Activated CD4-positive, alpha-beta T cell treated with anti-CD3 and anti-CD28 coated beads, Interleukin-2, amount 10 ng/mL, durations not matched to agents 7 days and 5 days (primary cell): ENCODE data around the gene SH3RF3. TPM values are rescaled to one million over a fixed set of nuclear protein-coding genes. Genes with fewer than 3 reads are reported as not detected.

ENCODE experiments used
- CTCF ChIA-PET: fragments of 350-600 bp; sonication (Branson Sonifier 250); formaldehyde crosslinking; loops from one replicate; lab custom pipeline; 2021; ENCODE audit warnings: antibody characterized with exemption; lab: Charles Lee
- POLR2A ChIA-PET: fragments of 350-600 bp; sonication (Branson Sonifier 250); formaldehyde crosslinking; loops from one replicate; lab custom pipeline; 2021; ENCODE audit warnings: antibody characterized with exemption; lab: Charles Lee
- DNase-seq: peaks from one replicate; pipeline ENCODE4 v3.0.0-alpha.2; 2020
- H3K27ac Mint-ChIP-seq: one replicate; pipeline ENCODE4 v1.8.0; 2021; ENCODE audit warnings: mild to moderate bottlenecking, moderate library complexity, mixed read lengths
- H3K27me3 Mint-ChIP-seq: one replicate; pipeline ENCODE4 v1.8.0; 2021; ENCODE audit warnings: mixed read lengths
- H3K36me3 Mint-ChIP-seq: one replicate; pipeline ENCODE4 v1.8.0; 2021; ENCODE audit warnings: low read depth, mixed read lengths
- H3K4me1 Mint-ChIP-seq: one replicate; pipeline ENCODE4 v1.8.0; 2021; ENCODE audit warnings: mixed read lengths
- H3K4me3 Mint-ChIP-seq: one replicate; pipeline ENCODE4 v1.8.0; 2021; ENCODE audit warnings: mild to moderate bottlenecking, moderate library complexity, mixed read lengths
- H3K9me3 Mint-ChIP-seq: one replicate; pipeline ENCODE4 v1.8.0; 2021; ENCODE audit warnings: mixed read lengths
- total RNA-seq, 2 experiments: library from RNA; stranded (reverse); gene quantifications; one replicate each; pipeline ENCODE4 v1.2.3, GENCODE V29; 2021

The SH3RF3 gene
- total RNA-seq, 2 experiments from 2014 or later, result 0.08 to 0.17 TPM

DNA sequence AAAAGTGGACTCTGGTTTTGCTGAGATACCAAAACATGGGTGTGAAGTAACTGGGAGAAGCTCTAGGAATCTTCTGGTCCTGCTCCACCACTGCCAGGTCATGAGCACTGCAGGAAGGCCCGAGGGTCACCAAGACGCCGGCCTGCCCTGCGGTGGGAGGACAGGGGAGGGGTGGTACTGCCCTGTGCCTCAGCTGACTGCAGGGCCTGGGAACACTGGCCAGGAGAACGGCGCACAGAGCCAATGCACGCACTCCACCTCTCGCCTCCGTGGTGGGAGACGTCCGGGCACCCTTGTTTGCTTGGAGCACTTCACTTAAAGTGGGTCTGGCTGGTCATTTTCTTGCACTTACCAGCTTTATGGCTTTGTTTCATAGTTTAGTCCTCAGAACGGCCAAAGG lies 153.4 kb downstream of the SH3RF3 start:
- H3K4me3 Mint-ChIP-seq, result no peak overlapping the region
- no peak for DNase-seq
- ChIA-PET CTCF (no interaction called here), POLR2A (no interaction called here)
- H3K27me3 Mint-ChIP-seq, result no peaks in the 10 kb centered on the region
- no peaks in the 10 kb centered on the region for H3K4me1 Mint-ChIP-seq
- no peak overlapping the region for H3K27ac Mint-ChIP-seq
- no peaks in the 10 kb centered on the region for H3K9me3 Mint-ChIP-seq
- no peaks in the 10 kb centered on the region for H3K36me3 Mint-ChIP-seq

DNA sequence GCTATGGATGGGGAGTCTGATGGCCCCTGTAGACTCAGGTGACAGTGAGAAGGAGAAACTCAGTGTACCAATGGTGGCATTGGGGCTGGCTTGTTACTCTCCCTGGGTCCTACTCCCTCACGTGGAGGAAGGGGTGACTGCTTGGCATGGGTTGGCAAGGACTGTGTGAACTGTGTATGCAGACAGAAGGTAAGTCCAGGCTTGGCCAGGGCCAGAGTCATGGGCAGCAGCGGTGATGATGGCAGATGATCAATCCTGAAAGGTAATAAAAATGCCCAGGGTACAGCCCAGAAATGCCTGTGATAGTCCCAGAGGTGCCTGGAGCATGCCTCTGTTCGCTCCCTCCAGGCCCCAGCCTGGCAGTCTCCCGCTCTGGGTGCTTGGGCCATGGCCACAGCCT lies 153.9 kb downstream of the SH3RF3 start:
- no peak for DNase-seq
- Mint-ChIP-seq H3K9me3 (no peaks in the 10 kb centered on the region), H3K27me3 (no peaks in the 10 kb centered on the region), H3K27ac (no peak overlapping the region), H3K4me1 (no peaks in the 10 kb centered on the region), H3K4me3 (no peak overlapping the region), H3K36me3 (no peaks in the 10 kb centered on the region)
- ChIA-PET POLR2A (no interaction called here), CTCF (interaction anchor here (1.3 kb wide), 1 partner anchor 16 kb away, joined by 3 read pairs; no protein-coding TSS in a partner anchor)

GRCh38 chr2:109284826-109285225 lies 155.8 kb downstream of the SH3RF3 start:
- no peaks in the 10 kb centered on the region for H3K27me3 Mint-ChIP-seq
- H3K27ac Mint-ChIP-seq, result no peak overlapping the region
- H3K9me3 Mint-ChIP-seq, result no peaks in the 10 kb centered on the region
- H3K36me3 Mint-ChIP-seq, result no peaks in the 10 kb centered on the region
- H3K4me1 Mint-ChIP-seq, result no peaks in the 10 kb centered on the region
- H3K4me3 Mint-ChIP-seq, result no peak overlapping the region
- ChIA-PET CTCF (no interaction called here), POLR2A (no interaction called here)
- no peak for DNase-seq

GRCh38 chr2:109285244-109285651 lies 156.2 kb downstream of the SH3RF3 start:
- ChIA-PET CTCF (no interaction called here), POLR2A (no interaction called here)
- Mint-ChIP-seq H3K4me3 (no peak overlapping the region), H3K27me3 (no peaks in the 10 kb centered on the region), H3K27ac (no peak overlapping the region), H3K4me1 (no peaks in the 10 kb centered on the region), H3K36me3 (no peaks in the 10 kb centered on the region), H3K9me3 (no peaks in the 10 kb centered on the region)
- no peak for DNase-seq

GRCh38 chr2:109287413-109287812 lies 158.4 kb downstream of the SH3RF3 start:
- CTCF ChIA-PET, result interaction anchor here (1.5 kb wide), 1 partner anchor 185 kb away, joined by 3 read pairs; no protein-coding TSS in a partner anchor
- Mint-ChIP-seq H3K27me3 (no peaks in the 10 kb centered on the region), H3K4me3 (no peak overlapping the region), H3K9me3 (no peaks in the 10 kb centered on the region), H3K36me3 (no peaks in the 10 kb centered on the region), H3K4me1 (no peaks in the 10 kb centered on the region), H3K27ac (no peak overlapping the region)
- no peak for DNase-seq
- POLR2A ChIA-PET, result no interaction called here

GRCh38 chr2:109287838-109288237 lies 158.8 kb downstream of the SH3RF3 start:
- Mint-ChIP-seq H3K27ac (no peak overlapping the region), H3K36me3 (no peaks in the 10 kb centered on the region), H3K4me1 (no peaks in the 10 kb centered on the region), H3K4me3 (no peak overlapping the region), H3K9me3 (no peaks in the 10 kb centered on the region), H3K27me3 (no peaks in the 10 kb centered on the region)
- POLR2A ChIA-PET, result no interaction called here
- CTCF ChIA-PET, result no interaction called here
- DNase-seq, result no peak

DNA sequence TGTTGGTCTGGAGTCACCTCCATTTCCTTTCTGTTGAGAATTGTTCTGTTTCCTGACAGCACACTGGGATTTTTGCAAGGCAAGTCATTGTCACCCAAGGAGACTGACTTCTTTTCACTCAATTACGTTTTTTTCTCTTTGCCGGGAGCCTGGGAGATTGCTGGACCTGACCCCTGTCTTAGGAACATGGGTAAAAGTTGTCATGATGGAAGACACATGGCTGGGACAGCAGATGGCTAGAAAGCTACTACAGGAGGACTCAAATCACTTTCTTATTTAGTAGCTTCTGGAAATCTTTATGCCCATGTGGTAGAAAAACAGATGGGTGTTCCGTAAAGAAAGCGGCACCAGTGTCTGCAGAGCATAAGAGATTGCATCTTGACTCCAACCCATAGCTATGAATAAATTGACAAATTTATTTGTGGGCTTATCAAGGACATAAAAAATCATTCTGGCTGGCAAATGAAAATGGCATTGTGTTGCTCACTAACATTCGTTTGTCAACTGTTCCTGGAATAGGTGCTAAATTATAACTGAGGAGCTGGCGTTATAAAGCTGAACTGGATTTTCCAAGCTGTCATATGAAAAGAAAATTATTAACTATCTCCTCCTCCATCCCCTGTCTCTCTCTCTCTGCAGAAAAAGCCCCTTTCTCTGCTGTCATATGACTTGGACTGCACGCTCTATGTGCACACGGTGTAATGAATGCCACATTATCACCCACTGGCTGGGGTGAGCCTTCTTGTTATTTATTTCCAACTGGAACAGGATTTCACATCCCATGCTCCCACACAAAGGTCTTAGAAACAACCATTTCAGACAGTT lies 159.8 kb downstream of the SH3RF3 start:
- H3K36me3 Mint-ChIP-seq, result no peaks in the 10 kb centered on the region
- no peaks in the 10 kb centered on the region for H3K9me3 Mint-ChIP-seq
- no peaks in the 10 kb centered on the region for H3K4me1 Mint-ChIP-seq
- H3K4me3 Mint-ChIP-seq, result no peak overlapping the region
- ChIA-PET CTCF (interaction anchor here (0.9 kb wide), 1 partner anchor 15 kb away, joined by 3 read pairs; no protein-coding TSS in a partner anchor), POLR2A (no interaction called here)
- H3K27me3 Mint-ChIP-seq, result no peaks in the 10 kb centered on the region
- no peak overlapping the region for H3K27ac Mint-ChIP-seq
- DNase-seq, result no peak

DNA sequence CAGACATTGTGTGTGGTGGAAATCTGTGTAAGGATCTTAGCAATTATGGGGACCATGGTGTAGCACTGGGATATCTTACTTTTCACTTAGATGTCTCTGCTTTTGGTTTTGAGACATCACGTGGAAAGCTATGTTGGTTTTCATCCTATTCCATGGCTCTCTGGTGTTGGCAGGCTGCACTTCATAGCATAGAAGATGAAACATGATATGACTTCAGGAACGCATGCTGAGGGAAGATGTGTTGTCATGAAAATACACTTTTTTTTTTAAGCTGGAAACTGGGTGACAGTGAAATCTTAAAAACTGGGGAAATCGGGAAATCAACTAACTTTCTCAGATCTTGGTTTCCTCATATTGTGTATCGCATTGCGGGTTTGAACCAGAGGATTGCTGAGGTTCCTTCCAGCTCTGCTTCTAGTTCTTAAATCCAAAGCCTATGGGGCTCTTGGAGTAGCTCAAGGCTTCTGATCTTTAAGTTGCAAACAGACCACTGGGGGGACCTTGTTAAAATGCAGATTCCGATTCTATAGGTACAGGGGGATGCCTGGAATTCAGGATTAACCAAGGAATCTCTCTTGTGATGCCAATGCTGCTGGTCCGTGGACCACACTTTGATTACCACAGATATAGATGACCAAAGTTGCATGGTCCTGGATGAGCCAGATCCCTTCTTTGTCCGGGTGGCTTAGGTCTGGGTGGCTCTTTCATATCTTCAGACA lies 160.7 kb downstream of the SH3RF3 start:
- CTCF ChIA-PET, result no interaction called here
- H3K27ac Mint-ChIP-seq, result no peak overlapping the region
- peaks cover 2% of the 10 kb centered on the region for H3K9me3 Mint-ChIP-seq
- no peak for DNase-seq
- no peaks in the 10 kb centered on the region for H3K27me3 Mint-ChIP-seq
- H3K4me3 Mint-ChIP-seq, result no peak overlapping the region
- POLR2A ChIA-PET, result no interaction called here
- no peaks in the 10 kb centered on the region for H3K36me3 Mint-ChIP-seq
- H3K4me1 Mint-ChIP-seq, result peaks cover 2% of the 10 kb centered on the region

GRCh38 chr2:109290887-109291643 lies 162.1 kb downstream of the SH3RF3 start:
- Mint-ChIP-seq H3K27ac (no peak overlapping the region), H3K27me3 (no peaks in the 10 kb centered on the region)
- CTCF ChIA-PET, result no interaction called here

DNA sequence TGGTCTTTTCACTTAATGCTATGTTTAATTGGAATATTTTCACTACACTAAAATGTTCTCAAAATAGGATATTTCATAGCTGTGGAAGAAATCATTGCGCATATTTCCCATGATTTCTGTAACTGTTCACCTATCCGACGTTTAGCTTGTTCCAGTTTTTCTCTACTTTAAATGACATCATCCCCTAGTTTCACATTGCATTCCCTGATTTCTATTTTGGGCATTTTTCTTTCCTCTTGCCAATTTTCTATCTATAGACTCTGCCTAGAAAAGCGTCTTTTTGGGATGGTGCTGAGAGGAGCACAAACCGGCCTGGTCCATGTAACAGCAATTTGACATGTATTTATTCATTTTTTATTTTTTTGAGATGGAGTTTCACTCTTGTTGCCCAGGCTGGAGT lies 163.4 kb downstream of the SH3RF3 start:
- ChIA-PET POLR2A (no interaction called here), CTCF (no interaction called here)
- peaks cover 3% of the 10 kb centered on the region for H3K9me3 Mint-ChIP-seq

More at GRCh38 chr2:109290887-109291643, 162.1 kb downstream of the SH3RF3 start:
- Mint-ChIP-seq H3K4me3 (no peak overlapping the region), H3K4me1 (peaks cover 3% of the 10 kb centered on the region), H3K36me3 (no peaks in the 10 kb centered on the region), H3K9me3 (peaks cover 3% of the 10 kb centered on the region)
- DNase-seq, result no peak
- POLR2A ChIA-PET, result no interaction called here

DNA sequence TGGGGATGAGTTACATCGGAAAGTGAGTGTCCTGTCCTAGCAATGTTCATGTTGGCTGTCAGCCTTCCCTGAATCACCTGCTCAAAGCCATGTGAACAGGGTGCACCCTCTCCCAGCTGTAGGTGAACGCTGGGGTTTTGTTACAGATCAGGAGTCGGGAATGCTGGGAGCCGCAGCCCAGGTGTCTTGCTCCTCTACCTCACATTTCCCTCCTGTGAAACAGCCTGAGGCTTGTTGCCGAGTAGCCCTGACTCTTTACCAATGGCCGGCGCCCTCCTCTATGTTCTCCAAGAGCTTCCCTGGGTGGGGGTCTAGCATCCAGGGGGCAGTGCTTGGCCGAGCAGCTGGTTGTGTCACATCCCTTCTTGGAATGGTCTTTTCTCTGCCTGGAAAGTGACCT lies 164.7 kb downstream of the SH3RF3 start:
- Mint-ChIP-seq H3K4me3 (no peak overlapping the region), H3K9me3 (peaks cover 3% of the 10 kb centered on the region), H3K27ac (no peak overlapping the region), H3K27me3 (no peaks in the 10 kb centered on the region), H3K36me3 (no peaks in the 10 kb centered on the region), H3K4me1 (peaks cover 3% of the 10 kb centered on the region)
- CTCF ChIA-PET, result interaction anchor here (1.4 kb wide), 1 partner anchor 26 kb away, joined by 3 read pairs; no protein-coding TSS in a partner anchor
- POLR2A ChIA-PET, result no interaction called here
- DNase-seq, result no peak

More for the DNA sequence above, 163.4 kb downstream of the SH3RF3 start:
- no peak overlapping the region for H3K27ac Mint-ChIP-seq
- DNase-seq, result no peak
- peaks cover 3% of the 10 kb centered on the region for H3K4me1 Mint-ChIP-seq
- H3K4me3 Mint-ChIP-seq, result no peak overlapping the region
- H3K27me3 Mint-ChIP-seq, result no peaks in the 10 kb centered on the region
- no peaks in the 10 kb centered on the region for H3K36me3 Mint-ChIP-seq

DNA sequence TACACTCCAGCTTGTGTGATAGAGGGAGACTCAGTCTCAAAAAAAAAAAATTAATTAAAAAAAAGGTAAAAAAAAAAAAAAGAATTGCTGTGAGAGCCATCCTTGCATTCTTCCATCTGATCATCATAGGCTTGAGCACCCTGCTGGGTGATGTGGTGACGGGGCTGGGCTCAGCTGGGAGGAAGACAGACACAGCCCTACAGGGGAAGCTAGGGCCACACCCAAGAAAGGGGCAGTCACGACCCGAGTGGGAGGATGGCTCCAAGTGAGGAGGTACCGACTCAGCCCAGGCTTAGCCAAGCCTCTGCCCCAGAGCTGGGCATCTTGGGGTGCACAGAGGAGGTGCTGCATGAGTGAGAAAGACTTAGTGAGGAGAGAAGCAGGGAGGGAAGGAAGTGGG lies 165.5 kb downstream of the SH3RF3 start:
- POLR2A ChIA-PET, result no interaction called here

More for the DNA sequence above, 165.5 kb downstream of the SH3RF3 start:
- H3K27ac Mint-ChIP-seq, result no peak overlapping the region
- H3K27me3 Mint-ChIP-seq, result no peaks in the 10 kb centered on the region
- DNase-seq, result no peak
- no peak overlapping the region for H3K4me3 Mint-ChIP-seq
- no peaks in the 10 kb centered on the region for H3K36me3 Mint-ChIP-seq
- peaks cover 3% of the 10 kb centered on the region for H3K9me3 Mint-ChIP-seq
- H3K4me1 Mint-ChIP-seq, result peaks cover 3% of the 10 kb centered on the region
- CTCF ChIA-PET, result interaction anchor here (0.9 to 1.4 kb wide), 3 partner anchors 25 to 122 kb away, joined by 3 to 9 read pairs (median 4); no protein-coding TSS in a partner anchor
